Lower lobe of right lung (tissue), 2 donors: ENCODE measurements around the gene ZNF616. TPM values are rescaled to one million over a fixed set of nuclear protein-coding genes. Genes with fewer than 3 reads are reported as not detected.

Source experiments
- ATAC-seq, 2 donors: fragments of 200-7000 bp; cut with Tn5 transposase; one replicate each; pipeline ENCODE4 v1.9.1; 2020 to 2022; ENCODE audit warnings: mild to moderate bottlenecking in 2 of 2, moderate library complexity in 2 of 2
- DNase-seq: peaks from one replicate; pipeline ENCODE4 v3.0.0-alpha.2; 2020
- H3K27ac ChIP-seq: fragments of 200-600 bp; one replicate; pipeline ENCODE4 v1.8.0; 2022
- H3K27me3 ChIP-seq: fragments of 200-600 bp; one replicate; pipeline ENCODE4 v1.8.0; 2022; ENCODE audit warnings: low read depth
- H3K36me3 ChIP-seq: fragments of 200-600 bp; one replicate; pipeline ENCODE4 v1.8.0; 2022; ENCODE audit warnings: mild to moderate bottlenecking
- H3K4me1 ChIP-seq: fragments of 200-600 bp; one replicate; pipeline ENCODE4 v1.8.0; 2022
- H3K4me3 ChIP-seq: fragments of 200-600 bp; one replicate; pipeline ENCODE4 v1.8.0; 2022; ENCODE audit warnings: mild to moderate bottlenecking
- H3K9me3 ChIP-seq: fragments of 200-600 bp; one replicate; pipeline ENCODE4 v1.8.0; 2022
- CTCF ChIP-seq: fragments of 200-600 bp; IDR thresholded peaks from one replicate; pipeline ENCODE4 v1.8.0; 2022; ENCODE audit warnings: antibody characterized with exemption, mild to moderate bottlenecking
- intact Hi-C: fragments of 100-400 bp; cut with DNase I; formaldehyde crosslinking; loops from one replicate; pipeline ENCODE4 v1.11.0; 2022
- total RNA-seq: library from RNA; stranded (reverse); fragmentation: NEBNext Ultra II Directional; extraction: Animal tissue kit (Norgen Biotek cat#: 25700); gene quantifications from one replicate; pipeline ENCODE4 v1.2.1, GENCODE V29; 2021
- donor health status: DM: no; HTN: yes; CAD: no; lungs with severe emphysema.

The ZNF616 gene
- total RNA-seq, 1 donor from 2014 or later: 13.4 TPM

- Histone ChIP-seq H3K27me3 (no peaks in the 10 kb centered on the region), H3K9me3 (peaks cover 99% of the 10 kb centered on the region), H3K27ac (no peak overlapping the region), H3K4me3 (no peak overlapping the region), H3K4me1 (no peaks in the 10 kb centered on the region), H3K36me3 (peaks cover 56% of the 10 kb centered on the region)
- DNase-seq (no peak), ATAC-seq (no peak)
- intact Hi-C loops: no loop called here
- no peak for TF ChIP-seq CTCF
Observed at GRCh38 chr19:52120286-52120685, 19.5 kb downstream of the ZNF616 start.

- Histone ChIP-seq H3K4me3 (no peak overlapping the region), H3K36me3 (peaks cover 13% of the 10 kb centered on the region), H3K9me3 (peaks cover 100% of the 10 kb centered on the region), H3K4me1 (no peaks in the 10 kb centered on the region), H3K27me3 (no peaks in the 10 kb centered on the region), H3K27ac (no peak overlapping the region)
- TF ChIP-seq CTCF: no peak
- DNase-seq (no peak), ATAC-seq (no peak)
- intact Hi-C loops: no loop called here
Observed at GRCh38 chr19:52115526-52116053, 24.1 kb downstream of the ZNF616 start.

- Histone ChIP-seq H3K36me3 (peaks cover 13% of the 10 kb centered on the region), H3K27me3 (no peaks in the 10 kb centered on the region), H3K4me3 (no peak overlapping the region), H3K27ac (no peak overlapping the region), H3K9me3 (peaks cover 100% of the 10 kb centered on the region), H3K4me1 (no peaks in the 10 kb centered on the region)
- DNase-seq (no peak), ATAC-seq (no peak)
- intact Hi-C loops: no loop called here
- TF ChIP-seq CTCF: no peak
Observed at GRCh38 chr19:52114691-52115090, 25.0 kb downstream of the ZNF616 start.

GRCh38 chr19:52112624-52113023 lies 27.1 kb downstream of the ZNF616 start:
- H3K4me1 ChIP-seq: no peaks in the 10 kb centered on the region
- peaks cover 98% of the 10 kb centered on the region for H3K9me3 ChIP-seq
- H3K4me3 ChIP-seq: no peak overlapping the region
- no peaks in the 10 kb centered on the region for H3K27me3 ChIP-seq
- intact Hi-C loops: no loop called here
- DNase-seq (no peak), ATAC-seq (no peak)
- TF ChIP-seq CTCF: no peak
- no peak overlapping the region for H3K27ac ChIP-seq
- H3K36me3 ChIP-seq: peaks cover 13% of the 10 kb centered on the region

- ATAC-seq (no peak), DNase-seq (no peak)
- no peak overlapping the region for H3K27ac ChIP-seq
- no peak for TF ChIP-seq CTCF
- no peaks in the 10 kb centered on the region for H3K27me3 ChIP-seq
- no peaks in the 10 kb centered on the region for H3K4me1 ChIP-seq
- H3K36me3 ChIP-seq: peaks cover 2% of the 10 kb centered on the region
- intact Hi-C loops: no loop called here
- peaks cover 92% of the 10 kb centered on the region for H3K9me3 ChIP-seq
- no peak overlapping the region for H3K4me3 ChIP-seq
Observed at GRCh38 chr19:52110780-52111179, 29.0 kb downstream of the ZNF616 start.

GRCh38 chr19:52102782-52103181 lies 37.0 kb downstream of the ZNF616 start:
- no peak for ATAC-seq
- no peak overlapping the region for H3K4me3 ChIP-seq
- no peaks in the 10 kb centered on the region for H3K27me3 ChIP-seq
- H3K36me3 ChIP-seq: no peaks in the 10 kb centered on the region
- no peak for DNase-seq
- no peak for TF ChIP-seq CTCF
- intact Hi-C loops: no loop called here
- H3K27ac ChIP-seq: no peak overlapping the region
- no peaks in the 10 kb centered on the region for H3K4me1 ChIP-seq
- peaks cover 47% of the 10 kb centered on the region for H3K9me3 ChIP-seq
